Nephron (organoid): ENCODE results near the gene NEIL3.
A peak's percentile ranks its signal among the peaks of the same experiment; 100 is the strongest.

Experiments
- H3K27ac Mint-ChIP-seq, 3 experiments: 2 replicates each; pipeline ENCODE4 v1.8.0; 2020; ENCODE audit warnings: mixed read lengths in 3 of 3, mild to moderate bottlenecking in 2 of 3, moderate library complexity in 1 of 3
- H3K27me3 Mint-ChIP-seq: 2 replicates; pipeline ENCODE4 v1.8.0; 2021; ENCODE audit warnings: low read depth, mild to moderate bottlenecking, moderate library complexity, mixed read lengths
- H3K36me3 Mint-ChIP-seq: 2 replicates; pipeline ENCODE4 v1.8.0; 2020; ENCODE audit warnings: low read depth, mixed read lengths
- H3K4me1 Mint-ChIP-seq: 2 replicates; pipeline ENCODE4 v1.8.0; 2020; ENCODE audit warnings: mixed read lengths
- H3K4me3 Mint-ChIP-seq, 3 experiments: 2 replicates each; pipeline ENCODE4 v1.8.0; 2020; ENCODE audit warnings: mild to moderate bottlenecking in 3 of 3, mixed read lengths in 3 of 3, moderate library complexity in 2 of 3
- H3K9me3 Mint-ChIP-seq: 2 replicates; pipeline ENCODE4 v1.8.0; 2020; ENCODE audit warnings: mixed read lengths
- CTCF ChIP-seq, 3 experiments: fragments of 200-600 bp; sonication (generic); IDR thresholded peaks; one replicate each; pipeline ENCODE4 v1.5.0; 2021; ENCODE audit warnings: antibody characterized with exemption in 3 of 3; ENCODE audit not compliant: unreplicated experiment in 3 of 3

Gene NEIL3

GRCh38 chr4:177385576-177386277 lies 76.1 kb downstream of the NEIL3 start:
- Mint-ChIP-seq H3K4me3 (no peak overlapping the region), H3K27me3 (no peaks in the 10 kb centered on the region), H3K4me1 (no peaks in the 10 kb centered on the region), H3K27ac (no peak overlapping the region), H3K36me3 (no peaks in the 10 kb centered on the region), H3K9me3 (no peaks in the 10 kb centered on the region)
- no peak for TF ChIP-seq CTCF (IDR thresholded peaks at IDR 0.05; ENCODE audit: unreplicated experiment in 3 of 3)

- Mint-ChIP-seq H3K27ac (no peak overlapping the region), H3K9me3 (no peaks in the 10 kb centered on the region), H3K36me3 (no peaks in the 10 kb centered on the region), H3K4me1 (no peaks in the 10 kb centered on the region), H3K4me3 (no peak overlapping the region), H3K27me3 (no peaks in the 10 kb centered on the region)
- TF ChIP-seq CTCF (IDR thresholded peaks at IDR 0.05; ENCODE audit: unreplicated experiment in 3 of 3) = no peak
Measured at GRCh38 chr4:177386278-177386815, 76.7 kb downstream of the NEIL3 start.

- TF ChIP-seq CTCF (IDR thresholded peaks at IDR 0.05; ENCODE audit: unreplicated experiment in 3 of 3) = no peak
- Mint-ChIP-seq H3K27ac (peak overlapping the region in 1 of 3 experiments; percentile 15), H3K9me3 (no peaks in the 10 kb centered on the region), H3K36me3 (no peaks in the 10 kb centered on the region), H3K4me1 (no peaks in the 10 kb centered on the region), H3K4me3 (no peak overlapping the region), H3K27me3 (no peaks in the 10 kb centered on the region)
Measured at GRCh38 chr4:177391287-177391686, 81.6 kb downstream of the NEIL3 start.

- no peak for TF ChIP-seq CTCF (IDR thresholded peaks at IDR 0.05; ENCODE audit: unreplicated experiment in 3 of 3)
- Mint-ChIP-seq H3K4me1 (no peaks in the 10 kb centered on the region), H3K4me3 (no peak overlapping the region), H3K27me3 (no peaks in the 10 kb centered on the region), H3K27ac (no peak overlapping the region), H3K36me3 (no peaks in the 10 kb centered on the region), H3K9me3 (no peaks in the 10 kb centered on the region)
Measured at GRCh38 chr4:177391953-177392352, 82.3 kb downstream of the NEIL3 start.

- Mint-ChIP-seq H3K4me3 (no peak overlapping the region), H3K27me3 (no peaks in the 10 kb centered on the region), H3K27ac (no peak overlapping the region), H3K4me1 (no peaks in the 10 kb centered on the region), H3K36me3 (no peaks in the 10 kb centered on the region), H3K9me3 (peaks cover 2% of the 10 kb centered on the region)
- TF ChIP-seq CTCF (IDR thresholded peaks at IDR 0.05; ENCODE audit: unreplicated experiment in 3 of 3) = no peak
Measured at GRCh38 chr4:177393236-177393635, 83.6 kb downstream of the NEIL3 start.

- H3K4me1 Mint-ChIP-seq = no peaks in the 10 kb centered on the region
- H3K27ac Mint-ChIP-seq = no peak overlapping the region
- peaks cover 7% of the 10 kb centered on the region for H3K9me3 Mint-ChIP-seq
- no peak for TF ChIP-seq CTCF (IDR thresholded peaks at IDR 0.05; ENCODE audit: unreplicated experiment in 3 of 3)
- no peak overlapping the region for H3K4me3 Mint-ChIP-seq
- H3K27me3 Mint-ChIP-seq = no peaks in the 10 kb centered on the region
- no peaks in the 10 kb centered on the region for H3K36me3 Mint-ChIP-seq
Measured at GRCh38 chr4:177396352-177396751, 86.7 kb downstream of the NEIL3 start.
